ENCODE data around the gene SZT2. TPM values are rescaled to one million over a fixed set of nuclear protein-coding genes. Genes with fewer than 3 reads are reported as not detected.

SZT2 gene
- total RNA-seq, 2 donors from 2014 or later, result 34.8 to 50.5 TPM

DNA sequence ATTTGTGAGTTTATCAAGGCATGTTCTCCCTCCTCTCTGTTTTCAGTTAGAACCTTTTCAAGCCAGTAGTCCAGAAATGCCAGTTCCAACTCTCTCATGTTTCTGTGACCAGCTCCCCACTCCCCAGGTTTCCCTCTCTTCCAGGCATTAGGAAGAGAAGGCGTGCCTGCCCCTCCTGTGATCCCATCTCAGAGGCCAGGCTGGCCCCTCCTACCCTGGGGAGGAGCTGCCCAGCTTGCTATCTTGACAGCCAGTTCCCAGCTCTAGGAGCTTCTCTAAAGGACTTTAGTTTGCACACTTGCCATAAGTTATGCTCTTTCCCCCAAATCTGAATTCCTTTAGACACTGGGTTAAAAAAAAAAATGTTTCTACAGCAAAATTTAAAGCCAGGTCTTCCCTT lies 55.1 kb downstream of the SZT2 start:
- intact Hi-C loops (cut with DNase I), result no loop called here
- Histone ChIP-seq H3K27ac (no peak overlapping the region), H3K4me1 (no peaks in the 10 kb centered on the region), H3K9me3 (no peaks in the 10 kb centered on the region), H3K9ac (ENCODE audit: low read depth in 2 of 2, low read length in 2 of 2) (no peak overlapping the region), H3K36me3 (peaks cover 15% of the 10 kb centered on the region), H3K27me3 (no peaks in the 10 kb centered on the region), H3K4me3 (no peak overlapping the region)
- TF ChIP-seq, protein P1, sequence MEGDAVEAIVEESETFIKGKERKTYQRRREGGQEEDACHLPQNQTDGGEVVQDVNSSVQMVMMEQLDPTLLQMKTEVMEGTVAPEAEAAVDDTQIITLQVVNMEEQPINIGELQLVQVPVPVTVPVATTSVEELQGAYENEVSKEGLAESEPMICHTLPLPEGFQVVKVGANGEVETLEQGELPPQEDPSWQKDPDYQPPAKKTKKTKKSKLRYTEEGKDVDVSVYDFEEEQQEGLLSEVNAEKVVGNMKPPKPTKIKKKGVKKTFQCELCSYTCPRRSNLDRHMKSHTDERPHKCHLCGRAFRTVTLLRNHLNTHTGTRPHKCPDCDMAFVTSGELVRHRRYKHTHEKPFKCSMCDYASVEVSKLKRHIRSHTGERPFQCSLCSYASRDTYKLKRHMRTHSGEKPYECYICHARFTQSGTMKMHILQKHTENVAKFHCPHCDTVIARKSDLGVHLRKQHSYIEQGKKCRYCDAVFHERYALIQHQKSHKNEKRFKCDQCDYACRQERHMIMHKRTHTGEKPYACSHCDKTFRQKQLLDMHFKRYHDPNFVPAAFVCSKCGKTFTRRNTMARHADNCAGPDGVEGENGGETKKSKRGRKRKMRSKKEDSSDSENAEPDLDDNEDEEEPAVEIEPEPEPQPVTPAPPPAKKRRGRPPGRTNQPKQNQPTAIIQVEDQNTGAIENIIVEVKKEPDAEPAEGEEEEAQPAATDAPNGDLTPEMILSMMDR (IDR thresholded peaks at IDR 0.05), result no peak
- no peak for DNase-seq

- TF ChIP-seq, protein P1 (IDR thresholded peaks at IDR 0.05), result no peak
- Histone ChIP-seq H3K27me3 (no peaks in the 10 kb centered on the region), H3K9me3 (no peaks in the 10 kb centered on the region), H3K4me3 (no peak overlapping the region), H3K9ac (ENCODE audit: low read depth in 2 of 2, low read length in 2 of 2) (no peak overlapping the region), H3K4me1 (no peaks in the 10 kb centered on the region), H3K27ac (no peak overlapping the region), H3K36me3 (peaks cover 18% of the 10 kb centered on the region)
- intact Hi-C loops (cut with DNase I), result no loop called here
- DNase-seq, result no peak
Observed at GRCh38 chr1:43445606-43446387, 56.1 kb downstream of the SZT2 start.

DNA sequence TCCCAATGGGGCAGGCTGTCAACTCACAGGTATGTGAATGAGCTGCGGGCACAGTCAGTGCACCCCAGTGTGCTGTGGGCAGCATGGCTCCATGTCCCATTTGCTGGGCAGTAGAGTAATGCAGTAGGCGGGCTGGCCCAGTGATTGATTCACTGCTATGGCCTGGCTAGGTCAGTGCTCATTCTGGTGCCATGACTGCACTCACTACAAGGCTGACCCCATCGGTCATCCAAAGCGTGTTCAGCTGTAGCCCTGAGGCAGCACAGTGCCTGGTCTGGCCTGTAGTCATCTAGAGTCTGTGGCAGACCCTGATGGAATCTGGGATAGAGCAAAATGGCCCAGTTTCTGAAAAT lies 56.7 kb downstream of the SZT2 start:
- Histone ChIP-seq H3K36me3 (peaks cover 18% of the 10 kb centered on the region), H3K4me1 (no peaks in the 10 kb centered on the region)

DNA sequence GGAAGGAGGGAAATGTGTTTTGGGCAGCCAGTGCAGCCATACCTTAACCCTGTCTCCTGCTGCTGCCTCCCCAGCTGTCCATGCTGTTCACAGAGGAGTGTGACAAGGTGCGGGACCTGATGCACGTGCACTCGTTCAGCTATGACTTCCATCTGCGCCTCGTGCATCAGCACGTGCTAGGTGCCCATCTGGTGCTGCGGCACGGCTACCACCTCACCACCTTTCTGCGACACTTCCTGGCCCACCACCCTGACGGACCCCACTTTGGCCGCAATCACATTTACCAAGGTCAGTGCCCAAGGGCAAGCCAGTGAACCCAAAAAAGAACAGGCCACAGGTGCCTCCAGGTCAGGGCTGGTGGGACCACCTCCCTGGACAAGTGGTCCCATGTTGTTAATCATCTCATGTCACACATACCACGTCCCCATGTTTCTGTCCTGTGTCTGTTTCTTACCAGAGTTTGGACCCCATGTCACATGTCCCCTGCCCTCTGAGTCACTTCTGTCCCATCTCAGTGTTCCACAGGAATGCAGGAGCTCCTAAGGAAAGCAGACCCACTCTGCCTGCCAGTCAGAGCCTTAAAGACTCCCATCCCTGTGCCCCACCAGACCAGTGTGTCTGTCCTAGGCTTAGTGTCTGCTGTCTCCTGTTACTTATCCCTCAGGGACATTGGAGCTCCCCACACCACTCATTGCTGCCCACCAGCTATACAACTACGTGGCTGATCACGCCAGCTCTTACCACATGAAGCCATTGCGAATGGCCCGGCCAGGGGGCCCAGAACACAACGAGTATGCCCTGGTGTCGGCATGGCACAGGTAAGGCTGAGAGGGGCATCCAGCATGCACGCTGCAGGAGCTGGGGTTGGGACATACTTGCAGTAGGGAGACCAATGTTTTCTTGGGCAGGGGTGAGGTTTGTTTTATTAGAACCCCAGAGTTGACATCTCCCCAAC lies 57.5 kb downstream of the SZT2 start:
- H3K27ac ChIP-seq, result no peak overlapping the region
- no peak overlapping the region for H3K4me3 ChIP-seq
- intact Hi-C loops (cut with DNase I), result no loop called here
- no peaks in the 10 kb centered on the region for H3K9me3 ChIP-seq
- DNase-seq, result no peak
- H3K4me1 ChIP-seq, result no peaks in the 10 kb centered on the region
- no peak overlapping the region for H3K9ac ChIP-seq (ENCODE audit: low read depth in 2 of 2, low read length in 2 of 2)
- peaks cover 18% of the 10 kb centered on the region for H3K36me3 ChIP-seq
- no peaks in the 10 kb centered on the region for H3K27me3 ChIP-seq
- TF ChIP-seq, protein P1 (IDR thresholded peaks at IDR 0.05), result no peak

More for the DNA sequence above, 56.7 kb downstream of the SZT2 start:
- TF ChIP-seq, protein P1 (IDR thresholded peaks at IDR 0.05), result no peak
- no peak overlapping the region for H3K9ac ChIP-seq (ENCODE audit: low read depth in 2 of 2, low read length in 2 of 2)
- DNase-seq, result no peak
- H3K27ac ChIP-seq, result no peak overlapping the region
- intact Hi-C loops (cut with DNase I), result no loop called here
- H3K9me3 ChIP-seq, result no peaks in the 10 kb centered on the region
- no peaks in the 10 kb centered on the region for H3K27me3 ChIP-seq
- H3K4me3 ChIP-seq, result no peak overlapping the region

DNA sequence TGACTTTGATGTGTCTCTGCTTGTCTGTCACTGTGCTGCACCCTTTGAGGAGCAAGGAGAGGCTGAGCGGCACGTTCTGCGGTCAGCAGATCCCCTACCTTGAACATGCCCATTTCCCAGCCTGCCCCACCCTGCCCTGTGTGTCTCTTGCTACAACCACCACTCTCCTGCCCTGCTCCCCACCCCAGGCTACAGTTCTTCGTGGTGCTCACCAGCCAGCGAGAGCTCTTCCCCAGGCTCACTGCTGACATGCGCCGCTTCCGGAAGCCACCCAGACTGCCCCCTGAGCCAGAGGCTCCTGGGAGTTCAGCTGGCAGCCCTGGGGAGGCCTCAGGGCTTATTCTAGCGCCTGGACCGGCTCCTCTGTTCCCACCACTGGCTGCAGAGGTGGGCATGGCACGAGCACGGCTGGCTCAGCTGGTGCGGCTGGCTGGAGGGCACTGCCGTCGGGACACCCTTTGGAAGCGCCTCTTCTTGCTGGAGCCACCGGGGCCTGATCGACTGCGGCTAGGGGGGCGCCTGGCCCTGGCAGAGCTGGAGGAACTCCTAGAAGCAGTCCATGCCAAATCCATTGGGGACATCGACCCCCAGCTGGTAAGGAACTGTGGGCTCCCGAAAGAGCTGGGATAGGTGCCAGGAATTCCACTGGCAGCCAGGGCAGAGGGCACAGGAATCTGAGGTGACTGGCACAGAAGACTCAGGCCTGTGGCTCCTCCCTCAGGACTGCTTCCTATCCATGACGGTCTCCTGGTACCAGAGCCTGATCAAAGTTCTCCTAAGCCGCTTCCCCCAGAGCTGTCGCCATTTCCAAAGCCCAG lies 58.4 kb downstream of the SZT2 start:
- Histone ChIP-seq H3K9me3 (no peaks in the 10 kb centered on the region), H3K4me1 (peaks cover 3% of the 10 kb centered on the region), H3K27ac (no peak overlapping the region), H3K9ac (ENCODE audit: low read depth in 2 of 2, low read length in 2 of 2) (no peak overlapping the region), H3K4me3 (no peak overlapping the region), H3K27me3 (no peaks in the 10 kb centered on the region), H3K36me3 (peaks cover 18% of the 10 kb centered on the region)
- TF ChIP-seq, protein P1 (IDR thresholded peaks at IDR 0.05), result no peak
- intact Hi-C loops (cut with DNase I), result no loop called here
- DNase-seq, result no peak

Measured in colonic mucosa (tissue), 4 donors.